Umbilical cord (tissue), 2 donors: ENCODE results near the gene PAMR1. TPM values are rescaled to one million over a fixed set of nuclear protein-coding genes. Genes with fewer than 3 reads are reported as not detected.

ENCODE experiments used
- DNase-seq: peaks from one replicate; pipeline ENCODE4 v3.0.0-alpha.2; 2015; ENCODE audit warnings: low spot score
- total RNA-seq: library from RNA; depleted of rRNA; stranded (reverse); fragments of >200 nt; gene quantifications from one replicate; pipeline ENCODE4 v1.2.3, GENCODE V29; 2014; ENCODE audit warnings: low replicate concordance; ENCODE audit not compliant: insufficient read depth

The PAMR1 gene
- total RNA-seq, 1 donor from 2014 or later: 51.5 TPM

- DNase-seq: no peak
Measured at GRCh38 chr11:35500744-35501143, 24.7 kb downstream of the PAMR1 start.

DNA sequence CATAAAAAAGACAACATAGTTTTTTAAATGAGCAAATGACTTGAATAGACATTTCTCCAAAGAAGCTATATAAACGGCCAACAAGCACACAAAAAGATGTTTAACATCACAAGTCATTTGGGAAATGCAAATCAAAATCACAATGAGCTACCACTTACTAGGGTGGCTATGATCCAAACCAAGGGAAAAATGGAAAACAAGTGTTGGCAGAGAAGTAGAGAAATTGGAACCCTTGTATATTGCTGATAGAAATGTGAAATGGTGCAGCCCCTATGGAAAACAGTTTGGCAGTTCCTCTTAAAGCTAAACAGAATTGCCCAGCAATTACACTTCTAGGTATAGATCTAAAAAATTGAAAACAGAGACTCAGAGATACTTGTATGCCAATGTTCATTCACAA, 29.0 kb downstream of the PAMR1 start:
- no peak for DNase-seq

DNA sequence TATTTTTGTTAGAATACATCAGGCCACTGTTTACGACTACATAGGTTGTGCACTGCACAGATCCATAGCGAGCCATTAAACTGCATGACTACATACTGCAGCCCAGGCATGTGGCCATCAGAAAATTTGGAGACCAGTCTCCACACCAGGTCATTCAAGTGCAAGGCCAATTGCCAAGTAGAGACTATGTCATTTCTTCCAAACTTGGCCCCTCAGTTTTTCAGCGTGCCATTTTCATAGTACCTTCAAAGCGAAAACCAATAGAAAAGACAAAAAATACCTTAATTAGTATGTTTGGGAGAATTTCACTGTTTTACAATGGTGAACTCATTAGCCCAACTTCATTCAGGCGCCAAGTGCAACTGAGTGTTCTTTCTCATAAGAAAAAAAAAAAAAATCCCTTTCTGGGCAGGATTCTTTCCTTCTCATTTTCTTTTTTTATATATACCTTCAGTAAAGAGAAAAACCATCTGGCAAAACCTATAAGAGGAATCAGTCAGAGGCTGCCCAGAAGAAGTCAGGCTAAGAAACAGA, 30.4 kb downstream of the PAMR1 start:
- no peak for DNase-seq

DNA sequence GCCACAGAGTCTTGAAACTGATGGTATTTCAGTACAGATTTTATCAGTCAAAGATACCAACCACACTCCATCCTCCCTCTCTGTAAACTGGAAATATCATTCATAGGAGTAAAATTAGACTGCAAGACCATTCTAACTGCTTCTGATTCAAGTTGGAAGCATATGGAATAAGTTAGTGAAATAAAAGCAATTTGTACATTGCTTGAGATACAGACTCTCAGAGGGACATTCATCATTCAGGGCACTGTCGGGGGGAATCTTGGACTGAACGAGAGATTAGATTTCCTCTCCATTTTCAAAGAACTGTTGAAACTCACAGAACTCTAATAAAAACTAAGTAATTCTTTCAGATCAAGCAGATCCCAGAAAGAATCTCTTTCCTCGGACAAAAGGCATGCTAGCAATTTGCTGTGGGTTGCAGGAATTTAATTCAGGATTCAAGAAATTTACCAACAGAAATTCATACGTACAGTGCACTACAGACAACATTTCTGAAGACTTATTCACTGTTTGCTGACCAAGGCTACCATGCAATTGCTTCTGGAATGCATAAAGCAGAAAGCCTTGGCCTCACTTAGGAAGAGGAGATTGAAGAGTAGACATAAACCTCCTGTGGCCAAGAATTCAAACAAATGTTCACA, 34.1 kb downstream of the PAMR1 start:
- peak; percentile 92 for DNase-seq

DNA sequence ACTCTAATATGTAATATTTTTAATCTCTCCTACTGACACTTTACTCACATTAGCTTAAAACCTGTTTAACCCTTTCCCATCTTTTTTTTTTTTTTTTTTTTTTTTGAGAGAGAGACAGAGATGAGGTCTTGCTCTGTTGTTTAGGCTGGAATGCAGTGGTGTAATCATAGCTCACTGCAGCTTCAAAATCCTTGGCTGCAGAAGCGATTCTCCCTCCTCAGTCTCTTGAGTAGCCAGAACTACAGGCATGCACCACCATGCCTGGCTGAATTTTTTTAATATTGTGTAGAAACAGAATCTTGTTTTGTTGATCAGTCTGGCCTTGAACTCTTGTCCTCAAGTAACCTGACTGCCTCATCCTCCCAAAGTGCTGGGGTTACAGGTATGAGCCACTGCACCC, 37.3 kb downstream of the PAMR1 start:
- peak; percentile 62 for DNase-seq

DNA sequence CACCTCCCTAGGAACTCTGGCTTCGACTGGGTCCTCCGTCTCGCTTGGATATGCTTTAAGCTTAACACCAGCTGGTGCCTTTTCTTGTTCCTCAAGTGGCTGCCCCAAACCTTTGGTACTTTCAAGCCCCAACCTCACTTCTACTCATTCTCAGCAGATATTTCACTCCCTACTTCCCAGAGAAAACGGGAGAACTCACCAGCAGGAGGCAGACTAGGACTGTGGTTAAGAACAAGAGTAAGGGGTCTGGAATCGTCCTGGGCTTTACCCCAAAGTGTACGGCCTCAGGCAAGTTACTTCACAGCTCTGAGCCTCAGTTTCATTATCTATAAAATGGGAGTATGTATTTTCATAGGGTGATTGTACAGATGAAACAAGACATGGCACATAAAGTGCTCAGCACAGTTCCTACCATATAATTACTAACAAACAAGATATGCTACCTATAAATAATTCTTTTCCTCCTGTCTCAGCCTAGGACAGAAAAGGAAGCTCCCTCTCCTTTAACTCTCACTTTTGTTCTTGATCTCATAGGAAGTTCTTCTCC, 37.8 kb downstream of the PAMR1 start:
- no peak for DNase-seq

DNA sequence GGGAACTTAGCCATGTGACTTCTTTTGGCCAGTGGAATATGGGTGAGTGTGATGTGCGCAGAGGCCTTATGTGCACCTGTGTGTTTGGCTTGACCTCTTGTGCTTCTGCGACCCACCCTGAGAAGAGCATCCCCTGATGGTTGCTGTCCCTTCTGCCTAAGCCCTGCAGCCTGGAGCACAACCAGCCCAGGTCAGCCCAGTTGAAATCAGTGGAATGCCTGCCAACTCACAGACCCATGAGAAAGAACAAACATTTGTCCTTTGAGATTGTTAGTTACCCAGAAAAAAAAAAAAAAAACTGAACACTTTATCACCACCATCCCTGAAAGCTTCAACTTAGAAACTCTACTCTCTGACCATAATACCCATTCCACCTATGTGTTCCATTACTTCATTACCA, 38.5 kb downstream of the PAMR1 start:
- no peak for DNase-seq

- no peak for DNase-seq
Measured at GRCh38 chr11:35486446-35486845, 39.0 kb downstream of the PAMR1 start.

GRCh38 chr11:35485656-35486322, 39.6 kb downstream of the PAMR1 start:
- DNase-seq: peak; percentile 83

GRCh38 chr11:35484435-35484834, 41.0 kb downstream of the PAMR1 start:
- peak; percentile 77 for DNase-seq

GRCh38 chr11:35483131-35483820, 42.1 kb downstream of the PAMR1 start:
- no peak for DNase-seq

DNA sequence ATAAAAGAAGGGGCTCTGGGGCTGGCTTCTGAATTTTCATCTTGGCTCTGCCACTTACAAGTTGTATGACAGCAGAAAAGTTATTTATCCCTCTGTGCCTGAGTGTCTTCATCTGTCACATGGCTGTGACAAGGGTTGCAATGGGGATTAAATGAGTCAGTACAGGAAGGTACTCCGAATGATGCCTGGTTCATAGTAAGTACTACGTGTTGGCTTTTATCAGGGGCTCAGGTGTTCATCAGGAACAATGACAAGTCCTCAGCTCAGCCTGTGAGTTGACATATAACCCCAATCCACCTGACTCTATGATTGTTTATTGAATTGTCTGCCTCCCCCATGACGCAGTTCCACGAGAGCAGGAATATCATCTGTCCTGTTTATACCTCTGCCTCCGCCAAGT, 45.7 kb downstream of the PAMR1 start:
- DNase-seq: no peak

GRCh38 chr11:35478471-35479091, 46.8 kb downstream of the PAMR1 start:
- no peak for DNase-seq

GRCh38 chr11:35477901-35478300, 47.5 kb downstream of the PAMR1 start:
- no peak for DNase-seq

GRCh38 chr11:35474688-35475087, 50.7 kb downstream of the PAMR1 start:
- DNase-seq: no peak

GRCh38 chr11:35473795-35474374, 51.5 kb downstream of the PAMR1 start:
- no peak for DNase-seq

DNA sequence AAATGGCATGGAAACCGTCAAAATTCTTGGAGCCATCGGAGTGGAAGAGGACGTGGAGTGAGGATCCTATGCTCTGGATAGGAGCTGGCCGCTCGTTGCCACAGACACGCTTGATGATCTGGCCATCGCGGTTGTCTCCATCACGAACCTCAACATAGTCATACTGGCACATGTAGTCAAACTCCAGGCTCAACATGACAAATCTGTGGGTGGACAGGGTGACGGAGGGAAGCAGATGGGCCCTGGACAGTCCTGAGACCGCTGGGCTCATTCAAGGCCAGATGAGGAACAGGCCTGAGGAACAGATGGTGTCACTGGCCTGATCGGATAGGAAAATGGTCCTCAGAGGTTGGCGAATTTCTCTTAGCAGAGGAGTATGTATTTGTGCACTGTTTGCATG, 54.8 kb downstream of the PAMR1 start:
- DNase-seq: no peak

DNA sequence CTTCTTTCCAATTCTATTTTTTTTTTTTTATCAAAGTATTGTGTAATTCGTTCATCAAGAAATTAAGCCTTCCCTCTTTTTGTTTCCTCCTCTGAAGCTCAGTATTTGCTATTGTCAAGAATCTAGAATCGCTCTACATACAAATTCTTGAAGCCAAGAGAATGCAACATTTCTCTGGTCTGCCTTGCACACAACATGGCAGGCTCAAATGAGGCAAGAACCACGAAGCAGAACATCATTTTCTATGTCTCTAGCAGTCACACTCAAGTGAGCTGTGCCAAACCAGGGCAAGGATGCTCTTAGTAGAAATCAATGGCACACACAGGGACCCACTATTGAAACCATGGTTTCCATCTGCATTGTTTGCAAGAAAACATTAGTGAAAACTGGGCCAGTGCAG, 59.4 kb downstream of the PAMR1 start:
- DNase-seq: no peak

- no peak for DNase-seq
Measured at GRCh38 chr11:35464308-35464707, 61.1 kb downstream of the PAMR1 start.

- DNase-seq: no peak
Measured at GRCh38 chr11:35463331-35463751, 62.1 kb downstream of the PAMR1 start.

DNA sequence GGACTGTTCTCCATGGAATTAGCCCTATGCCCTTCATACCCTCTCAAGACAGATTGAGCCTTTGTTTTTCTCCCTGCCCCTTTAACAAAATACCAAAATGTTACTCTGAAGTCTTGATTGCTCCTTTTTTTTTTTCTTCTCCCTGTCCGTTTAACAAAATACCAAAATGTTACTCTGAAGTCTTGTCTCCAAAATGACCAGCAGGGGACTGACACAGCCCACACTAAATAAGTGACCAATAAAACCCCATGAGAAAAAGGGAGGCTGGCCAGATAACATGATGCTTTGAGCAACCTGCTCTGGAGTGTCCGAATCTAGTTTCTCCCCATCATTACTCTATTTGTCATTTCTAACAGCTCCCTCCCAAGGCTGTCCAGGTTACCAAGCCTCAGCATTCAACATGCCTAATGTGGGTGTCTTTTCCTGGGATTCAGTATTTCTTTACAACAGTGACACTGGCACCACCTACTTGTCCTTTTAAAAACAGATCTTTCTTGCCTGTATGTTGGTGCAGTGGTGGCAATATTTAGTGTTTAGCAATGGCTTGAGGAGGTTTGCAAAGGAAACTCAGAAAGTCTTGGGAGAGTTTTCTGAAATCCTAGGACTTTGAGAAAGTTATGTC, 63.4 kb downstream of the PAMR1 start:
- no peak for DNase-seq
